ENCODE results near the gene KDM5C. TPM values are rescaled to one million over a fixed set of nuclear protein-coding genes. Genes with fewer than 3 reads are reported as not detected.
A peak's percentile ranks its signal among the peaks of the same experiment; 100 is the strongest.

Gene KDM5C
- total RNA-seq, 2 donors from 2014 or later, result 115 to 130 TPM

DNA sequence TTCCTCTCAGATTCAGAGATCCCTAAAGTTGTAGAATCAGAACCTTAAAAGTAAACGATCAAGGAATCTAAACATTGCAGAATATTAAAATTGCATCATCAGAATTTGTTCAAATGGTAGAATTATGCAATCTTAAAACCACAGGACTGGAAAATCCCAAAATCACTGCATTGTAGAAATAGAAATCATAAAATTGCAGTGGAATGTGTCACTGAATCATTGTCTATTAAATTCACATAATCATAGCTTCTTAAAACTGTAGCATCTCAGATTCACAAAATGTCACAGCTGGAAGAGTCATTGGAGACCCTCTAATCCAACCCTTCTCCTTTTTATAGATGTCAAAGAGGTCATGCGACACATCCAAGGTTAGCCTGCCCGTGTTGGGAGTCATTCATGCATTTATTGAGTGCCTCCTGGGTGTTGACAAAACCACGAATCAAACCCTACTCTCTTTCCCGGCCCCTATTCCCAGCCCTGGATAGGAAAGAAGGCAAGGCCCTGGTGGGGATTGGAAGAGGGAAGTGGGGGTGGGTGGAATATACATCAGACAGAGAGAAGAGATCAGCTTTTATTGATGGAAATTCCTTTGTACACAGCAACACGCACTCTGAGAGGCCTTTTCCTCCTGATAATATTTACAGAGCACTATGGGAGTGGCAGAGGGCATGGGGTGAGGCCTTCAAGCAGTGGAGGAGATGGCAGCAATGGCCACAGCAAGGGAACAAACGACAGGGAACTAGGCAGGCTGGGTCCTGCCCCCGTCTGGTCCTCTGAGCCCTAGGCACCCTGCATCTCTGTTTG is 41.0 kb upstream of the KDM5C start:
- DNase-seq, result peak; percentile 49
- H3K27me3 ChIP-seq, result no peaks in the 10 kb centered on the region
- H3K27ac ChIP-seq, result no peak overlapping the region
- H3K4me1 ChIP-seq, result no peaks in the 10 kb centered on the region
- intact Hi-C loops (cut with DNase I), result no loop called here
- H3K9me3 ChIP-seq, result no peaks in the 10 kb centered on the region
- TF ChIP-seq, protein P1, sequence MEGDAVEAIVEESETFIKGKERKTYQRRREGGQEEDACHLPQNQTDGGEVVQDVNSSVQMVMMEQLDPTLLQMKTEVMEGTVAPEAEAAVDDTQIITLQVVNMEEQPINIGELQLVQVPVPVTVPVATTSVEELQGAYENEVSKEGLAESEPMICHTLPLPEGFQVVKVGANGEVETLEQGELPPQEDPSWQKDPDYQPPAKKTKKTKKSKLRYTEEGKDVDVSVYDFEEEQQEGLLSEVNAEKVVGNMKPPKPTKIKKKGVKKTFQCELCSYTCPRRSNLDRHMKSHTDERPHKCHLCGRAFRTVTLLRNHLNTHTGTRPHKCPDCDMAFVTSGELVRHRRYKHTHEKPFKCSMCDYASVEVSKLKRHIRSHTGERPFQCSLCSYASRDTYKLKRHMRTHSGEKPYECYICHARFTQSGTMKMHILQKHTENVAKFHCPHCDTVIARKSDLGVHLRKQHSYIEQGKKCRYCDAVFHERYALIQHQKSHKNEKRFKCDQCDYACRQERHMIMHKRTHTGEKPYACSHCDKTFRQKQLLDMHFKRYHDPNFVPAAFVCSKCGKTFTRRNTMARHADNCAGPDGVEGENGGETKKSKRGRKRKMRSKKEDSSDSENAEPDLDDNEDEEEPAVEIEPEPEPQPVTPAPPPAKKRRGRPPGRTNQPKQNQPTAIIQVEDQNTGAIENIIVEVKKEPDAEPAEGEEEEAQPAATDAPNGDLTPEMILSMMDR (IDR thresholded peaks at IDR 0.05), result no peak
- no peak overlapping the region for H3K9ac ChIP-seq (ENCODE audit: low read depth in 2 of 2, low read length in 2 of 2)
- H3K36me3 ChIP-seq, result no peaks in the 10 kb centered on the region
- no peak overlapping the region for H3K4me3 ChIP-seq

DNA sequence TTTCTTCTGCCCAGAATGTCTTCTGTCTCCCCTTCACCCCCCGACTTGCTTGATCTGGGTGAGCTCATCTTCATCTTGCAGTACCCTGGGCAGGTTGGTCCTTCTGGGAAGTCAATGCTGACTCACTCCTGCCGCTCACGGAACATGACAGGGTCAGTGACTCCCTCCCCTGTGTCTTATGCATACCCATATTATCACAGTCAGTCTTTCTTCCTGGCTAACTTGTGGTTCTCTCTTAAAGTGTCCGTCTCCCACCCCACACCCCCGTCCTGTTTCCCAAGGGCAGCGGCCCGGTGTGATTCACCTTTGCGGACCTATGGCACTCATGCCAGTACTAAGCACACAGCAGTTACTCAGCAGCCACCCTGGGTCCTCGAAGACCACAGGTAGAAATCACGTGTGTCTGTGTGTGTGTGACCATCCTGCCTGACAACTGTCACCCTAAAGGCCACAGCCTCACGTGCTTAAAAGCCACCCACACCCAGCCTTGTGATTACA is 38.6 kb upstream of the KDM5C start:
- Histone ChIP-seq H3K9ac (ENCODE audit: low read depth in 2 of 2, low read length in 2 of 2) (no peak overlapping the region), H3K4me3 (no peak overlapping the region)
- intact Hi-C loops (cut with DNase I), result no loop called here

GRCh38 chrX:53262918-53263394 is 37.9 kb upstream of the KDM5C start:
- intact Hi-C loops (cut with DNase I), result no loop called here
- H3K27me3 ChIP-seq, result no peaks in the 10 kb centered on the region
- peak; percentile 36 for DNase-seq
- no peak overlapping the region for H3K4me3 ChIP-seq
- no peaks in the 10 kb centered on the region for H3K4me1 ChIP-seq
- no peaks in the 10 kb centered on the region for H3K9me3 ChIP-seq
- no peak overlapping the region for H3K27ac ChIP-seq
- H3K9ac ChIP-seq (ENCODE audit: low read depth in 2 of 2, low read length in 2 of 2), result no peak overlapping the region
- TF ChIP-seq, protein P1 (IDR thresholded peaks at IDR 0.05), result no peak
- no peaks in the 10 kb centered on the region for H3K36me3 ChIP-seq

More for the DNA sequence above, 38.6 kb upstream of the KDM5C start:
- Histone ChIP-seq H3K4me1 (no peaks in the 10 kb centered on the region), H3K27ac (no peak overlapping the region), H3K9me3 (no peaks in the 10 kb centered on the region), H3K36me3 (no peaks in the 10 kb centered on the region), H3K27me3 (no peaks in the 10 kb centered on the region)
- TF ChIP-seq, protein P1 (IDR thresholded peaks at IDR 0.05), result no peak
- no peak for DNase-seq

DNA sequence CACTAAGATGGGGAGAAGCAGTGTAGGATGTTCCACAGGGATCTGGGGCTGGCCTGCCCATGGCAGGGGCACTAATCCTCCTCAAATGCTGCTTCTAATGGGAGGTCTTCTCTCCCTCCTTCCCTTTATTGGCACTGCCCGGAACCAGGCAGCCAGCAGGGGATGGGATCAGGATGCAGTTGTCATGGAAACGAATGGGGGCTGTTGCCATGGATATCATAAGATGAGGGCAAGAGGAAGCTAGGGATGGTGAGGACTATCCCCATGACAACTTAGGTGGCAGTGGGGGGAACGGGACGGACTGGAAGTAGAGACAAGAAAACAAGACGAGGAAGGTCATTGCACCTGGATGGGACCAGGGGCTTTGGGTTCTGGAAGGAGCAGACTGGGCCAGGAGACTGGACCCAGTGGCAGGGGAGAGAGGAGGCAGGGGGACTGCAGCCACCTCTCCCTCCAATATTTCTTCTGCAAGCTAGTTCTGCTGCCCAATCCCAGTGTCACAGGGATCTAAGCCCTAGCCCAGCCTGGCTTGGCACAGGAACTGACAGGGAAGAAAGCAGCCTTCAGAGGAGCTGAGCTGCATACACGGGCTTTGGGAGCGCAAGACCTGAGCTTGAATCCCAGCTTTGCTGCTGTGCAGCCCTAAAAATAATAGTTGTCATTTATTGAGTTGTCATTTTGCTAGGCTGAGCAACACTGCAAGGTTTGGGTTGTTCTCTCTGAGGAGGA is 37.3 kb upstream of the KDM5C start:
- H3K36me3 ChIP-seq, result no peaks in the 10 kb centered on the region
- no peak overlapping the region for H3K9ac ChIP-seq (ENCODE audit: low read depth in 2 of 2, low read length in 2 of 2)
- no peaks in the 10 kb centered on the region for H3K9me3 ChIP-seq
- no peak overlapping the region for H3K4me3 ChIP-seq
- no peak overlapping the region for H3K27ac ChIP-seq
- TF ChIP-seq, protein P1 (IDR thresholded peaks at IDR 0.05), result no peak
- H3K4me1 ChIP-seq, result no peaks in the 10 kb centered on the region
- intact Hi-C loops (cut with DNase I), result no loop called here
- no peaks in the 10 kb centered on the region for H3K27me3 ChIP-seq
- DNase-seq, result no peak

DNA sequence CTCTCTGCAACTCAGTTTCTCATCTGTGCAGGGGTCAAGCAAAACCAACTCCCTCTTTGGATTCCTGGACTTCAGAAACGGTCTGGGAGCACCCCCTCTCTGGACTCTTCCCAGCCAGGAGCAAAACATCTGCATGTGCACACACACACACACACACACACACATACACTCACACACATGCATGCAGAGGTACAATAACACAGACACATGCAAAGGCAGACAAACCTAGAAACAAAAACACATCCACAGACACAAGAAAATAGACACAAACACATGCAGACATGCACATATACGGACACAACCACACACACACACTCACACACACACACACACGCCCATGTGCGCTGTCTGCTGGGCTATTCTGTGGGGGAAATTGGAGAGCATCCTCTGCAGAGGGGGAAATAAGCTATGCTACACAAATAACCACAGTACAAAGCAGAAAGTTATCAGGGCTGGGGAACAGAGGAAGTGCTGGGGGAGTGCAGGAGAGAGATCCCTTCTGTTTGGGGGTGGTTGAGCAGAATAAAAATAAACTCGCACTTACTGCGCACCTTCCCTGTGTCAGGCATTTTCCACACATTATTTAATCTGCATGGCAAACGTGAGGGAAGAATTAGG is 36.5 kb upstream of the KDM5C start:
- Histone ChIP-seq H3K27ac (no peak overlapping the region), H3K27me3 (no peaks in the 10 kb centered on the region), H3K36me3 (no peaks in the 10 kb centered on the region), H3K9ac (ENCODE audit: low read depth in 2 of 2, low read length in 2 of 2) (no peak overlapping the region), H3K9me3 (no peaks in the 10 kb centered on the region), H3K4me1 (no peaks in the 10 kb centered on the region), H3K4me3 (no peak overlapping the region)
- intact Hi-C loops (cut with DNase I), result no loop called here
- TF ChIP-seq, protein P1 (IDR thresholded peaks at IDR 0.05), result no peak
- DNase-seq, result no peak
